Measurements from ENCODE around the gene S100A5. TPM values are rescaled to one million over a fixed set of nuclear protein-coding genes. Genes with fewer than 3 reads are reported as not detected.
A peak's percentile ranks its signal among the peaks of the same experiment; 100 is the strongest.

The S100A5 gene
- total and polyA plus RNA-seq, 12 donors, result not detected

GRCh38 chr1:153560241-153560640 is 19.5 kb upstream of the S100A5 start:
- intact Hi-C loops (cut with DNase I), result loop anchor here in 4 of 10 donors (10.0 kb wide), 2 partner anchors 45 to 205 kb away; partner anchors contain the start of gene S100A9 (in 3 of the 4)
- TF ChIP-seq CTCF (IDR thresholded peaks at IDR 0.05), result no peak
- Histone ChIP-seq H3K4me1 (peaks cover 0 to 5% (median under 1%) of the 10 kb centered on the region in 9 donors), H3K9me3 (no peaks in the 10 kb centered on the region), H3K4me3 (no peak overlapping the region), H3K27ac (no peak overlapping the region), H3K36me3 (no peaks in the 10 kb centered on the region), H3K27me3 (no peaks in the 10 kb centered on the region)
- 74 to 100% methylated on average over 2 of the region's 2 CpGs for WGBS, 2 donors
- ATAC-seq (no peak), DNase-seq (no peak)

- Histone ChIP-seq H3K27ac (no peak overlapping the region), H3K9me3 (no peaks in the 10 kb centered on the region), H3K36me3 (no peaks in the 10 kb centered on the region), H3K27me3 (no peaks in the 10 kb centered on the region), H3K4me1 (peaks cover 3 to 20% (median 14%) of the 10 kb centered on the region in 9 donors), H3K4me3 (no peak overlapping the region)
- DNase-seq (no peak), ATAC-seq (no peak)
- 93 to 100% methylated on average over 3 of the region's 3 CpGs for WGBS, 2 donors
- intact Hi-C loops (cut with DNase I), result no loop called here
- TF ChIP-seq CTCF (IDR thresholded peaks at IDR 0.05), result no peak
Measured at GRCh38 chr1:153557877-153558276, 17.1 kb upstream of the S100A5 start.

- Histone ChIP-seq H3K27me3 (no peaks in the 10 kb centered on the region), H3K36me3 (no peaks in the 10 kb centered on the region), H3K9me3 (no peaks in the 10 kb centered on the region), H3K27ac (no peak overlapping the region), H3K4me3 (no peak overlapping the region), H3K4me1 (peaks cover 3 to 21% (median 14%) of the 10 kb centered on the region in 9 donors)
- no peak for ATAC-seq
- TF ChIP-seq CTCF (IDR thresholded peaks at IDR 0.05), result no peak
- DNase-seq, result no peak
- intact Hi-C loops (cut with DNase I), result no loop called here
- WGBS, 2 donors, result 95 to 100% methylated on average over 1 of the region's 1 CpG
Measured at GRCh38 chr1:153556348-153556747, 15.6 kb upstream of the S100A5 start.

GRCh38 chr1:153553830-153554541 is 13.3 kb upstream of the S100A5 start:
- Histone ChIP-seq H3K36me3 (no peaks in the 10 kb centered on the region), H3K27me3 (no peaks in the 10 kb centered on the region), H3K4me3 (no peak overlapping the region), H3K4me1 (peaks cover 10 to 45% (median 31%) of the 10 kb centered on the region in 9 donors), H3K9me3 (no peaks in the 10 kb centered on the region), H3K27ac (peak overlapping the region in 9 of 10 donors; percentile 20 to 72 (median 49))
- peak in 3 of 8 donors; percentile 8 to 39 (median 18) for ATAC-seq
- DNase-seq, result no peak
- WGBS, 2 donors, result 48 to 72% methylated on average over 2 of the region's 2 CpGs
- no peak for TF ChIP-seq CTCF (IDR thresholded peaks at IDR 0.05)
- intact Hi-C loops (cut with DNase I), result no loop called here

Data from heart right ventricle (tissue), 16 donors.